Urinary bladder (tissue), 4 donors: ENCODE results near the gene PCDHA13. TPM values are rescaled to one million over a fixed set of nuclear protein-coding genes. Genes with fewer than 3 reads are reported as not detected.

Experiments used
- DNase-seq: peaks from one replicate; pipeline ENCODE4 v3.0.0-alpha.2; 2015; ENCODE audit errors: extremely low spot score
- H3K27ac ChIP-seq: one replicate; pipeline ENCODE4 v1.5.1; 2013; ENCODE audit warnings: low read depth, mild to moderate bottlenecking, moderate library complexity
- H3K36me3 ChIP-seq: one replicate; pipeline ENCODE4 v1.6.1; 2013; ENCODE audit warnings: mild to moderate bottlenecking, moderate library complexity; ENCODE audit not compliant: insufficient read depth
- H3K4me1 ChIP-seq: one replicate; pipeline ENCODE4 v1.6.1; 2013; ENCODE audit warnings: mild to moderate bottlenecking, moderate library complexity; ENCODE audit not compliant: insufficient read depth
- H3K4me3 ChIP-seq: one replicate; pipeline ENCODE4 v1.5.1; 2013; ENCODE audit warnings: low read depth, low read length
- WGBS: extraction: QIAGEN DNeasy Blood & Tissue Kit; methylation state at CpG from one replicate; pipeline ENCODE4 v1.1.7; 2013; 5-methylcytosine and 5-hydroxymethylcytosine counted together
- polyA plus RNA-seq: library from polyadenylated mRNA; stranded (reverse); fragments of 200-250 nt; gene quantifications from one replicate; pipeline ENCODE4 v1.2.3, GENCODE V29; 2013
- total RNA-seq: library from RNA; depleted of rRNA; stranded (reverse); fragments of >200 nt; gene quantifications from one replicate; pipeline ENCODE4 v1.2.3, GENCODE V29; 2014
- donor health status: healthy with polysubstance abuse.
- donor health status: healthy.

PCDHA13 gene
- total and polyA plus RNA-seq, 2 donors, result 0.18 to 0.74 TPM

DNA sequence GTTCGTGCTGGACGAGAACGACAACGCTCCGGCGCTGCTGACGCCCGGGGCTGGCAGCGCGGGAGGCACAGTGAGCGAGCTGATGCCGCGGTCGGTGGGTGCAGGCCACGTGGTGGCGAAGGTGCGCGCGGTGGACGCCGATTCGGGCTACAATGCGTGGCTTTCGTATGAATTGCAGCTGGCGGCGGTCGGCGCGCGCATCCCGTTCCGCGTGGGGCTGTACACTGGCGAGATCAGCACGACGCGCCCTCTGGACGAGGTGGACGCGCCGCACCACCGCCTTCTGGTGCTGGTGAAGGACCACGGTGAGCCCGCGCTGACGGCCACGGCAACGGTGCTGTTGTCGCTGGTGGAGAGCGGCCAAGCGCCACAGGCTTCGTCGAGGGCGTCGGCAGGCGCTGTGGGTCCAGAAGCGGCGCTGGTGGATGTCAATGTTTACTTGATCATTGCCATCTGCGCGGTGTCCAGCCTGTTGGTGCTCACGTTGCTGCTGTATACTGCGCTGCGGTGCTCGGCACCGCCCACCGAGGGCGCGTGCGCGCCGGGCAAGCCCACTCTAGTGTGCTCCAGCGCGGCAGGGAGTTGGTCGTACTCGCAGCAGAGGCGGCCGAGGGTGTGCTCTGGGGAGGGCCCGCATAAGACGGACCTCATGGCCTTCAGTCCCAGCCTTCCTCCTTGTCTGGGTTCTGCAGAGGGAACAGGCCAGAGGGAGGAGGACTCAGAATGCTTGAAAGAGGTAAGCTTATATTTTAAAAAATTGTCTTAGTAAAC, 2.2 kb downstream of the PCDHA13 start:
- Histone ChIP-seq H3K4me3 (no peak overlapping the region), H3K36me3 (no peaks in the 10 kb centered on the region), H3K27ac (no peak overlapping the region), H3K4me1 (no peaks in the 10 kb centered on the region)
- 39% methylated on average over 79 of the region's 79 CpGs for whole genome bisulfite sequencing
- no peak for DNase-seq

- Histone ChIP-seq H3K4me3 (no peak overlapping the region), H3K27ac (no peak overlapping the region), H3K4me1 (no peaks in the 10 kb centered on the region), H3K36me3 (no peaks in the 10 kb centered on the region)
- DNase-seq, result no peak
- WGBS, result 66% methylated on average over 1 of the region's 1 CpG
Observed at GRCh38 chr5:140916325-140916724, 34.4 kb downstream of the PCDHA13 start.

DNA sequence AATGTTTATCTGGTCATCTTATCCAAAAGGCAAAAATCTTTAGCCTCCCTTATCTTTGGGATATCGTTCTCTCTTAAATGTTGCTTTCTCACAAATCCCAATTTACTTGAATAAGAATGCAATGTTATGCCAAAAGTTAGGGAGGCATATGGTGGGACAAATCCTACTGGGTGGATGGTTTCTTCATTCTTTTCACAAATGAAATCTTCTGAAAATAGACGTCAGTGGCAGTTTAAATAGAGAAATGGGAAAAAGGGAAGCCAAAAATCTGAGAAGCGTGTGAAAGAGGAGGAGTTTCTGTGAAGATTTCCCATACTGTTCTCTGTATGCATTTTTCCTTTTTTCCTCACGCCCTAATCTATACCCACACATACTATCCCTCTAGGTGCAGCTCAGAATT, 41.7 kb downstream of the PCDHA13 start:
- Histone ChIP-seq H3K36me3 (no peaks in the 10 kb centered on the region), H3K27ac (no peak overlapping the region), H3K4me3 (no peak overlapping the region), H3K4me1 (no peaks in the 10 kb centered on the region)
- WGBS, result 58% methylated on average over 4 of the region's 4 CpGs
- DNase-seq, result no peak

DNA sequence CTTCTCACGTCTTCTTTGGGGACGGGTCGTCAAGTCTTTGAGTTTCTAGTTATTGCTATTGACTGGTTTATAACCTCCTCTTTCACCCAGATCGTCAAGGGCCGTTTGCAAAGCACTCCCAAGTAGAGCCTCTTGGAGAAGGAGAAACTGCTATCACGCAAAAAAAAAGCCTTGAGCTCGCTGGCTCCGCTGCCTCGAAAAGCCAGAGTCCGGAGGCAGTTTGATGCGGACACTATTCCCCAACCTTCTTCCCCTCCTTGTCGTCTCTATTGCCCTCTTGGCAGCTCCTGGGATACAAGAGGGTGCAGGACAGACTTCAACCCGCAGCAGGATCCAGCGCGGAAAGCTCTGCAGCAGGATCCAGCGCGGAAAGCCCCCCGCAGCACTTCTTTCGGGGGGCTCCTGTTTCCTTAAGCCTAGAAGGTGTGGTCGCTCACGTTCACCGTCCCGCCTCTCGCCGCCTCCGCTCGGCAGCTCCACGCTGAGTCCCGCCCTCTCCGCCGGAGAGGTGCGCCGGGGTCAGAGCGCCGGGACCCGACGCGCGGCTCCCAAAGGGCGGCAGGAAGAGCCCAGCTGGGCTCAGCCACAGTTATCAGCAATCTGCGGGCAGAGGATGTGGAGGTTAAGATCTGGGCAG, 44.0 kb downstream of the PCDHA13 start, which contains the start of gene PCDHAC1:
TSS of gene PCDHAC1 (plus strand) at position 494 of the 637 bp plus-strand sequence. CDS start 594 bp downstream, outside the sequence.
- H3K27ac ChIP-seq, result no peak within 1 kb of the TSS

DNA sequence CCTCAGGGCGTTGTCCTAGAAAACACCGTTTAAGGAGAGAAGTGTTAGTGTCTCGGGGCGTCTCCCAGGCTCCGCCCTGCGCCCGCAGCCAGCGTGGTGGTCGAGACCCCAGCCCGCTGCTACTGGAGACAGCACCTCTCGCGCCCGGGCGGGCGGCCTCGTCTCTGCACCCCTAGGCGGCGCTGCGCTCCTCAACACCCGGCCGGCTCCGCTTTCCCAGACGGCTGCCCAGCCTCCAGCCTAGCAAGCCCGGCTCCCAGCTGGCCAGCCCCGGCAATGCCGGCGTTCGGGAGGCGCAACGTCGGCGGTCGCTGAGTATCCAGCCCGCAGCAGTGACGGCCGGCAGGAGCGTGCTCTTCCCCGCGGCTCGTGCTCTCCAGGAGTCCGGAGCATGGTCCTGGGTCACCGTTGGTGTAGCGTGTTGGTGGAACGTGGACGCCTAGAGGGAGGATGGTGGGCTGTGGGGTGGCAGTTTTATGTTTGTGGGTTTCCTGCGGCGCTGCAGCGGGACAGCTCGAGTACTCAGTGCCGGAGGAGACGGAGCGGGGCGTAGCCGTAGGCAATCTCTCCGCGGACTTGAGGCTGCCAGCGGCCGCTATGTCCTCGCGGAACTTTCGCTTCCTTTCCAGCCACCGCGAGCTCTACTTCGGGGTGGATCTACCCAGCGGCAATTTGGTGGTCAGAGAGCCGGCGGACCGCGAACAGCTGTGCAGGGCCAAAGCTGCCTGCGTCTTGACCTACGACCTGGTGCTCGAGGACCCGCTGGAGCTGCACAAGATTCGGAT, 44.7 kb downstream of the PCDHA13 start:
- peak overlapping the region; percentile 36 for H3K4me3 ChIP-seq
- H3K36me3 ChIP-seq, result no peaks in the 10 kb centered on the region
- H3K27ac ChIP-seq, result no peak overlapping the region
- no peaks in the 10 kb centered on the region for H3K4me1 ChIP-seq
- 1% methylated on average over 74 of the region's 74 CpGs for WGBS
- DNase-seq, result peak; percentile 10

More for the DNA sequence above, 44.0 kb downstream of the PCDHA13 start, which contains the start of gene PCDHAC1:
- WGBS, result 2% methylated on average over 41 of the region's 41 CpGs
- H3K4me3 ChIP-seq, result peak within 1 kb of the TSS; percentile 36
- no peaks in the 10 kb centered on the region for H3K36me3 ChIP-seq
- DNase-seq, result no peak
- H3K4me1 ChIP-seq, result no peaks in the 10 kb centered on the region

GRCh38 chr5:140927228-140927573, 45.3 kb downstream of the PCDHA13 start:
- H3K4me1 ChIP-seq, result no peaks in the 10 kb centered on the region
- DNase-seq, result no peak
- no peak overlapping the region for H3K27ac ChIP-seq
- WGBS, result 7% methylated on average over 26 of the region's 26 CpGs
- H3K36me3 ChIP-seq, result no peaks in the 10 kb centered on the region
- peak overlapping the region; percentile 36 for H3K4me3 ChIP-seq

Other genes starting within 250 kb of the PCDHA13 start
- gene CD14, start 248.9 kb upstream of the PCDHA13 start, total RNA-seq, result 57.6 TPM
- 60.6 TPM for gene CD14, start 248.9 kb upstream of the PCDHA13 start, polyA plus RNA-seq
- 12.2 TPM for gene TMCO6, start 242.7 kb upstream of the PCDHA13 start, total RNA-seq
- gene TMCO6, start 242.7 kb upstream of the PCDHA13 start, polyA plus RNA-seq, result 22.3 TPM
- 34.7 TPM for gene NDUFA2, start 234.5 kb upstream of the PCDHA13 start, total RNA-seq
- gene NDUFA2, start 234.5 kb upstream of the PCDHA13 start, polyA plus RNA-seq, result 117 TPM
- gene IK, start 234.3 kb upstream of the PCDHA13 start, total RNA-seq, result 58.7 TPM
- 113 TPM for gene IK, start 234.3 kb upstream of the PCDHA13 start, polyA plus RNA-seq
- gene WDR55, start 217.2 kb upstream of the PCDHA13 start, total RNA-seq, result 12.7 TPM
- 13.5 TPM for gene WDR55, start 217.2 kb upstream of the PCDHA13 start, polyA plus RNA-seq
- not detected for gene DND1, start 208.5 kb upstream of the PCDHA13 start, total RNA-seq
- 0.96 TPM for gene DND1, start 208.5 kb upstream of the PCDHA13 start, polyA plus RNA-seq
- 31.9 TPM for gene HARS1, start 190.8 kb upstream of the PCDHA13 start, total RNA-seq
- 50.5 TPM for gene HARS1, start 190.8 kb upstream of the PCDHA13 start, polyA plus RNA-seq
- gene HARS2, start 190.7 kb upstream of the PCDHA13 start, total RNA-seq, result 28.1 TPM
- gene HARS2, start 190.7 kb upstream of the PCDHA13 start, polyA plus RNA-seq, result 24.9 TPM
- 25.9 TPM for gene ZMAT2, start 181.7 kb upstream of the PCDHA13 start, total RNA-seq
- gene ZMAT2, start 181.7 kb upstream of the PCDHA13 start, polyA plus RNA-seq, result 74.1 TPM
- gene PCDHA1, start 96.0 kb upstream of the PCDHA13 start, total RNA-seq, result 0.21 TPM
- gene PCDHA1, start 96.0 kb upstream of the PCDHA13 start, polyA plus RNA-seq, result 0.03 TPM
- gene PCDHA2, start 87.3 kb upstream of the PCDHA13 start, total RNA-seq, result 0.37 TPM
- gene PCDHA2, start 87.3 kb upstream of the PCDHA13 start, polyA plus RNA-seq, result 0.08 TPM
- 0.63 TPM for gene PCDHA3, start 81.1 kb upstream of the PCDHA13 start, total RNA-seq
- 0.41 TPM for gene PCDHA3, start 81.1 kb upstream of the PCDHA13 start, polyA plus RNA-seq
- 1.1 TPM for gene PCDHA4, start 75.1 kb upstream of the PCDHA13 start, total RNA-seq
- gene PCDHA4, start 75.1 kb upstream of the PCDHA13 start, polyA plus RNA-seq, result 0.28 TPM
- 0.69 TPM for gene PCDHA5, start 60.5 kb upstream of the PCDHA13 start, total RNA-seq
- gene PCDHA5, start 60.5 kb upstream of the PCDHA13 start, polyA plus RNA-seq, result 0.05 TPM
- gene PCDHA6, start 54.2 kb upstream of the PCDHA13 start, total RNA-seq, result 0.95 TPM
- gene PCDHA6, start 54.2 kb upstream of the PCDHA13 start, polyA plus RNA-seq, result 0.22 TPM
- gene PCDHA7, start 47.9 kb upstream of the PCDHA13 start, total RNA-seq, result 0.26 TPM
- gene PCDHA7, start 47.9 kb upstream of the PCDHA13 start, polyA plus RNA-seq, result 0.14 TPM
- gene PCDHA8, start 40.9 kb upstream of the PCDHA13 start, total RNA-seq, result 0.21 TPM
- 0.06 TPM for gene PCDHA8, start 40.9 kb upstream of the PCDHA13 start, polyA plus RNA-seq
- 0.90 TPM for gene PCDHA9, start 33.7 kb upstream of the PCDHA13 start, total RNA-seq
- 0.03 TPM for gene PCDHA9, start 33.7 kb upstream of the PCDHA13 start, polyA plus RNA-seq
- 1.1 TPM for gene PCDHA10, start 26.2 kb upstream of the PCDHA13 start, total RNA-seq
- 0.13 TPM for gene PCDHA10, start 26.2 kb upstream of the PCDHA13 start, polyA plus RNA-seq
- gene PCDHA11, start 13.2 kb upstream of the PCDHA13 start, total RNA-seq, result 1.6 TPM
- gene PCDHA11, start 13.2 kb upstream of the PCDHA13 start, polyA plus RNA-seq, result 0.06 TPM
- gene PCDHA12, start 6.8 kb upstream of the PCDHA13 start, total RNA-seq, result 0.90 TPM
- 0.03 TPM for gene PCDHA12, start 6.8 kb upstream of the PCDHA13 start, polyA plus RNA-seq
- 1.5 TPM for gene PCDHAC1, start 44.2 kb downstream of the PCDHA13 start, total RNA-seq
- 0.13 TPM for gene PCDHAC1, start 44.2 kb downstream of the PCDHA13 start, polyA plus RNA-seq
- gene PCDHAC2, start 84.4 kb downstream of the PCDHA13 start, total RNA-seq, result 3.0 TPM
- gene PCDHAC2, start 84.4 kb downstream of the PCDHA13 start, polyA plus RNA-seq, result 0.67 TPM
- 0.16 TPM for gene PCDHB1, start 169.2 kb downstream of the PCDHA13 start, total RNA-seq
- gene PCDHB1, start 169.2 kb downstream of the PCDHA13 start, polyA plus RNA-seq, result 0.01 TPM
- gene PCDHB2, start 212.5 kb downstream of the PCDHA13 start, total RNA-seq, result 3.4 TPM
- gene PCDHB2, start 212.5 kb downstream of the PCDHA13 start, polyA plus RNA-seq, result 3.4 TPM
- 4.6 TPM for gene PCDHB3, start 218.3 kb downstream of the PCDHA13 start, total RNA-seq
- gene PCDHB3, start 218.3 kb downstream of the PCDHA13 start, polyA plus RNA-seq, result 1.3 TPM
- gene PCDHB4, start 239.7 kb downstream of the PCDHA13 start, total RNA-seq, result 3.8 TPM
- 6.2 TPM for gene PCDHB4, start 239.7 kb downstream of the PCDHA13 start, polyA plus RNA-seq